HepG2 (cell line): Measurements from ENCODE around the gene GUCA1A. TPM values are rescaled to one million over a fixed set of nuclear protein-coding genes. Genes with fewer than 3 reads are reported as not detected.

ENCODE experiments used
- ATAC-seq: fragments of 200-7000 bp; cut with Tn5 transposase; 3 replicates; pipeline ENCODE4 v1.9.1; 2020; ENCODE audit warnings: mild to moderate bottlenecking, moderate library complexity
- BruUV-seq: library from RNA; stranded (reverse); fragments of 400-500 nt; replicated peaks from 2 replicates; lab custom pipeline; 2021; lab: Mats Ljungman, UMichigan
- CTCF ChIA-PET: fragments of 300-600 bp; formaldehyde crosslinking; extraction: SDS; loops from one replicate; lab custom pipeline; 2021; ENCODE audit warnings: low total read pairs, inconsistent platforms, low intra/inter-chr PET ratio; lab: Yijun Ruan, JAX
- POLR2A ChIA-PET: fragments of 350-600 bp; sonication (Branson Sonifier 250); formaldehyde crosslinking; loops from one replicate; lab custom pipeline; 2020; ENCODE audit warnings: antibody characterized with exemption, inconsistent platforms; lab: Yijun Ruan, JAX
- DNase-seq: peaks from one replicate; pipeline ENCODE4 v3.0.0-alpha.2; 2015; ENCODE audit warnings: low spot score
- FAIRE-seq: peaks from 3 replicates; lab custom pipeline; 2011; peaks lifted over from hg19 to GRCh38; lab: Jason Lieb, UNC
- H2AFZ ChIP-seq: one replicate; pipeline ENCODE4 v1.6.1; 2011; ENCODE audit warnings: low read length, inconsistent platforms
- H3K27ac ChIP-seq: fragments of 300-600 bp; 3 replicates; pipeline ENCODE4 v1.8.0; 2011; ENCODE audit warnings: mixed run types, mild to moderate bottlenecking, mixed read lengths, low read length, inconsistent platforms; ENCODE audit not compliant: insufficient read depth; ENCODE audit errors: extremely low read length
- H3K27me3 ChIP-seq, 2 experiments: fragments of 200-600 bp in 1 of 2; 2 replicates in 1 of 2; 3 replicates in 1 of 2; pipeline versions ENCODE4 v1.6.0 to v1.8.0; 2011; ENCODE audit warnings: low read length in 2 of 2, mild to moderate bottlenecking in 2 of 2, moderate library complexity in 2 of 2, inconsistent platforms in 1 of 2; ENCODE audit not compliant: insufficient read depth in 2 of 2, control insufficient read depth in 1 of 2
- H3K36me3 ChIP-seq, 2 experiments: fragments of 200-600 bp in 1 of 2; replicated peaks in 1 of 2; 2 replicates in 1 of 2; 3 replicates in 1 of 2; pipeline versions ENCODE4 v1.5.1 to v1.8.0; 2011; ENCODE audit warnings: low read length in 2 of 2, inconsistent platforms in 1 of 2; ENCODE audit not compliant: insufficient read depth in 2 of 2, control insufficient read depth in 1 of 2
- H3K4me1 ChIP-seq: 2 replicates; pipeline ENCODE4 v1.5.1; 2012; ENCODE audit warnings: low read length, inconsistent platforms; ENCODE audit not compliant: insufficient read depth
- H3K4me2 ChIP-seq: 2 replicates; pipeline ENCODE4 v1.6.0; 2011; ENCODE audit warnings: low read depth, low read length, inconsistent platforms
- H3K4me3 ChIP-seq, 3 experiments: fragments of 200-600 bp in 1 of 3; sonication (generic), shearing (Covaris generic) in 1 of 3; replicated peaks in 1 of 3; 2 replicates each; pipeline ENCODE4 v1.5.1; 2011 to 2016; ENCODE audit warnings: low read length in 3 of 3, inconsistent platforms in 2 of 3, low read depth in 2 of 3, mild to moderate bottlenecking in 2 of 3, control low read depth in 1 of 3, mixed read lengths in 1 of 3; ENCODE audit not compliant: insufficient read depth in 1 of 3
- H3K79me2 ChIP-seq: one replicate; pipeline ENCODE4 v1.6.1; 2011; ENCODE audit warnings: low read length, inconsistent platforms; ENCODE audit not compliant: insufficient read depth
- H3K9ac ChIP-seq: 2 replicates; pipeline ENCODE4 v1.6.0; 2011; ENCODE audit warnings: mild to moderate bottlenecking, low read depth, low read length, inconsistent platforms; ENCODE audit not compliant: insufficient read depth
- H3K9me3 ChIP-seq: 2 replicates; pipeline ENCODE4 v1.5.1; 2012; ENCODE audit warnings: mild to moderate bottlenecking, low read length
- H4K20me1 ChIP-seq: 2 replicates; pipeline ENCODE4 v1.6.0; 2011; ENCODE audit warnings: inconsistent platforms, mild to moderate bottlenecking, low read length, moderate library complexity; ENCODE audit not compliant: insufficient read depth
- BHLHE40 ChIP-seq: IDR thresholded peaks from 2 replicates; pipeline ENCODE4 v1.6.1; 2011; ENCODE audit warnings: low read length, improper control_type of control experiment
- CBFB ChIP-seq: sonication (generic); formaldehyde crosslinking; IDR thresholded peaks from 2 replicates; pipeline ENCODE4 v1.4.0; 2020; ENCODE audit warnings: missing genetic modification reagents
- GATAD1 ChIP-seq: IDR thresholded peaks from 2 replicates; pipeline ENCODE4 v1.6.1; 2016; ENCODE audit warnings: missing genetic modification reagents, missing compliant biosample characterization
- GFI1 ChIP-seq: sonication (generic); formaldehyde crosslinking; IDR thresholded peaks from 2 replicates; pipeline ENCODE4 v1.5.0; 2020; ENCODE audit warnings: missing genetic modification reagents, mild to moderate bottlenecking, borderline replicate concordance
- HMG20A ChIP-seq: IDR thresholded peaks from 2 replicates; pipeline ENCODE4 v1.6.1; 2016; ENCODE audit warnings: borderline replicate concordance
- HNF4A ChIP-seq: sonication (generic); formaldehyde crosslinking; IDR thresholded peaks from 2 replicates; pipeline ENCODE4 v1.4.0; 2020; ENCODE audit warnings: missing genetic modification reagents
- KDM6A ChIP-seq: IDR thresholded peaks from 2 replicates; pipeline ENCODE4 v1.6.1; 2016; ENCODE audit warnings: low read depth
- KLF16 ChIP-seq, 2 experiments: sonication (generic) in 1 of 2; formaldehyde crosslinking in 1 of 2; IDR thresholded peaks; 2 replicates each; pipeline versions ENCODE4 v1.6.1 to v1.8.0; 2016 to 2023; ENCODE audit warnings: missing genetic modification reagents in 2 of 2, missing compliant biosample characterization in 1 of 2
- NR2C2 ChIP-seq: sonication (generic); formaldehyde crosslinking; IDR thresholded peaks from 2 replicates; pipeline ENCODE4 v1.4.0; 2020; ENCODE audit warnings: missing genetic modification reagents, mild to moderate bottlenecking, moderate library complexity, borderline replicate concordance
- PLRG1 ChIP-seq: fragments of 450-650 bp; conservative IDR thresholded peaks from 2 replicates; pipeline ENCODE4 v1.6.1; 2016
- REPIN1 ChIP-seq: sonication (generic); formaldehyde crosslinking; IDR thresholded peaks from 2 replicates; pipeline ENCODE4 v1.8.0; 2022; ENCODE audit warnings: missing genetic modification reagents, low read depth, mild to moderate bottlenecking, borderline replicate concordance
- SMYD3 ChIP-seq: sonication (generic); formaldehyde crosslinking; IDR thresholded peaks from 2 replicates; pipeline ENCODE4 v1.8.1; 2023; ENCODE audit warnings: mild to moderate bottlenecking, missing genetic modification reagents
- ZFY ChIP-seq: sonication (generic); formaldehyde crosslinking; IDR thresholded peaks from 2 replicates; pipeline ENCODE4 v1.4.0; 2020; ENCODE audit warnings: missing genetic modification reagents
- ZNF530 ChIP-seq: sonication (generic); formaldehyde crosslinking; IDR thresholded peaks from 2 replicates; pipeline ENCODE4 v1.5.0; 2020; ENCODE audit warnings: low read depth, mild to moderate bottlenecking, missing genetic modification reagents
- ZNF652 ChIP-seq: IDR thresholded peaks from 2 replicates; pipeline ENCODE4 v1.6.1; 2016; ENCODE audit warnings: low read depth, borderline replicate concordance
- ZNF747 ChIP-seq: sonication (generic); formaldehyde crosslinking; IDR thresholded peaks from 2 replicates; pipeline ENCODE4 v1.8.1; 2023; ENCODE audit warnings: missing genetic modification reagents, mild to moderate bottlenecking, borderline replicate concordance
- ZNF792 ChIP-seq: IDR thresholded peaks from 2 replicates; pipeline ENCODE4 v1.6.1; 2016
- WGBS: methylation state at CpG from one replicate; pipeline ENCODE4 v1.1.6; 2017; ENCODE audit warnings: low lambda C conversion rate; 5-methylcytosine and 5-hydroxymethylcytosine counted together
- in situ Hi-C: cut with HindIII; loops from 2 replicates; pipeline ENCODE4 v1.10.0; 2017; ENCODE audit warnings: low pct_unique_long_range_greater_than_20kb; ENCODE audit not compliant: extremely low pct_ligation_motif_present
- intact Hi-C: fragments of 100-400 bp; cut with micrococcal nuclease; formaldehyde crosslinking; loops from one replicate; pipeline ENCODE4 v1.10.0; 2022; ENCODE audit not compliant: unreplicated experiment
- polyA plus RNA-seq, 8 experiments: library from polyadenylated mRNA; depleted of rRNA in 3 of 8; stranded (reverse) in 7 of 8; unstranded in 1 of 8; fragments of >200 nt; fragmentation: Illumina TruSeq in 4 of 8; extraction: Trizol in 4 of 8; gene quantifications; 2 replicates each; pipeline versions ENCODE4 v1.2.1 to v1.2.3, GENCODE V29; 2011 to 2016; ENCODE audit warnings: low read depth in 4 of 8, missing spikeins in 1 of 8, mixed read lengths in 1 of 8; ENCODE audit not compliant: insufficient read depth in 1 of 8
- total RNA-seq, 5 experiments: library from RNA; depleted of rRNA; stranded (reverse); fragments of >200 nt; fragmentation: Illumina TruSeq; extraction: Trizol; gene quantifications; 2 replicates each; pipeline ENCODE4 v1.2.3, GENCODE V29; 2016; ENCODE audit warnings: low read depth in 1 of 5
- TF ChIP-seq, protein P1 (sequence below), 2 experiments: sonication (generic) in 1 of 2; formaldehyde crosslinking in 1 of 2; IDR thresholded peaks; 2 replicates each; pipeline versions ENCODE4 v1.6.1 to v1.9.0; 2014 to 2022; ENCODE audit warnings: antibody characterized with exemption in 1 of 2, borderline replicate concordance in 1 of 2, inconsistent platforms in 1 of 2, low read depth in 1 of 2, missing genetic modification reagents in 1 of 2
- TF ChIP-seq, protein P2 (sequence below): sonication (generic); formaldehyde crosslinking; conservative IDR thresholded peaks from 2 replicates; pipeline ENCODE4 v1.4.0; 2020; ENCODE audit warnings: missing genetic modification reagents

GUCA1A gene
- total and polyA plus RNA-seq, 2 of the 13 experiments (the other 11 are each of a cell fraction or from before 2014, with no cell fraction given): not detected

DNA sequence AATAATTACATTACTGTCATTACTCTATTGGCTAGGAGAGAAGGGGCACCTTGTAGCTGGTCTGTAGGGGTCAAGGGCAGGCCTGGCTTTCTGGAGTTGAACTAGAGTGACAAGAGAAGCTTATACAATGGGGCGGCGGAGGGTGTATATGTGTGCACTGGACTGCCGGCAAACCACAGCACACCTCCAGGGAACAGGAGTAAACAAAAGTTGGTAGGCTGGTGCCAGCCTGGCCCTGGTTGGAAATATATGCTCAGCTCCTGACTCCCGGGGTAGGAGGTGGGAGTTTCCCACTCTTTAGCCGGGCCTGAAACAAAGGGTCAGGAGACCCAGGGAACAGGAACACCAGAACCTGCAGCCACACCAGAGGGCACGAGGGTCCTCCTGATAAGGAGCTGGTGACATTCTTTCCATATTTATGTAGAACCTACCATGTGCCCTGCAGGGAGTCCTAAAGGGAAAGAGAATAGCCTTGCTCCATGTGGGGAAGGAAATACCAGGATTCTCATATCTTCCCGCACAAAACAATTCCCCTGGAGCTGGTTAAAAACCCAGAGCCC lies 35.9 kb upstream of the GUCA1A start:
- TSS peak; percentile 73 for BruUV-seq
- in situ Hi-C loops (no loop called here), intact Hi-C loops (loop anchor here (1.0 to 2.0 kb wide), 3 partner anchors 19 to 40 kb away; no protein-coding TSS in a partner anchor)
- DNase-seq: peak; percentile 92
- Histone ChIP-seq H3K9ac (peak overlapping the region; percentile 45), H3K4me2 (peak overlapping the region; percentile 91), H3K4me3 (peak overlapping the region; percentile 24 to 64 (median 52)), H3K27ac (peak overlapping the region; percentile 60), H2AFZ (peak overlapping the region; percentile 56), H3K4me1 (peaks cover 79% of the 10 kb centered on the region), H3K27me3 (no peaks in the 10 kb centered on the region; a peak in 1 of 5 replicates), H3K36me3 (no peaks in the 10 kb centered on the region), H3K79me2 (no peaks in the 10 kb centered on the region), H4K20me1 (no peaks in the 10 kb centered on the region), H3K9me3 (no peaks in the 10 kb centered on the region)
- peak; percentile 74 for ATAC-seq
- no peak for FAIRE-seq
- ChIA-PET POLR2A (interaction anchor here (0.6 to 4.1 kb wide), 22 partner anchors 9 to 742 kb away, joined by 3 to 34 read pairs (median 4); partner anchors contain the start of genes RPL7L1 and TAF8), CTCF (interaction anchor here (1.1 to 2.5 kb wide), 2 partner anchors 29 to 62 kb away, joined by 3 to 13 read pairs; no protein-coding TSS in a partner anchor)
- WGBS: 3% methylated on average over 6 of the region's 7 CpGs
- no peak for TF ChIP-seq ZNF792 (CRISPR knock-in tag)
- peak; percentile 60; the same call in 1 of the 2 replicates for TF ChIP-seq HMG20A (CRISPR knock-in tag)
- peak; percentile 41; the same call in 1 of the 2 replicates for TF ChIP-seq HNF4A (CRISPR knock-in tag)
- no peak for TF ChIP-seq ZNF747
- no peak for TF ChIP-seq KLF16 (CRISPR knock-in tag; IDR thresholded peaks at IDR 0.05)
- TF ChIP-seq ZFY (CRISPR knock-in tag): no peak
- TF ChIP-seq GATAD1 (CRISPR knock-in tag): peak; percentile 3; the same call in 1 of the 2 replicates
- no peak for TF ChIP-seq PLRG1
- TF ChIP-seq KDM6A: no peak
- TF ChIP-seq SMYD3 (CRISPR knock-in tag): no peak
- no peak for TF ChIP-seq ZNF652 (CRISPR knock-in tag)
- TF ChIP-seq, protein P1, sequence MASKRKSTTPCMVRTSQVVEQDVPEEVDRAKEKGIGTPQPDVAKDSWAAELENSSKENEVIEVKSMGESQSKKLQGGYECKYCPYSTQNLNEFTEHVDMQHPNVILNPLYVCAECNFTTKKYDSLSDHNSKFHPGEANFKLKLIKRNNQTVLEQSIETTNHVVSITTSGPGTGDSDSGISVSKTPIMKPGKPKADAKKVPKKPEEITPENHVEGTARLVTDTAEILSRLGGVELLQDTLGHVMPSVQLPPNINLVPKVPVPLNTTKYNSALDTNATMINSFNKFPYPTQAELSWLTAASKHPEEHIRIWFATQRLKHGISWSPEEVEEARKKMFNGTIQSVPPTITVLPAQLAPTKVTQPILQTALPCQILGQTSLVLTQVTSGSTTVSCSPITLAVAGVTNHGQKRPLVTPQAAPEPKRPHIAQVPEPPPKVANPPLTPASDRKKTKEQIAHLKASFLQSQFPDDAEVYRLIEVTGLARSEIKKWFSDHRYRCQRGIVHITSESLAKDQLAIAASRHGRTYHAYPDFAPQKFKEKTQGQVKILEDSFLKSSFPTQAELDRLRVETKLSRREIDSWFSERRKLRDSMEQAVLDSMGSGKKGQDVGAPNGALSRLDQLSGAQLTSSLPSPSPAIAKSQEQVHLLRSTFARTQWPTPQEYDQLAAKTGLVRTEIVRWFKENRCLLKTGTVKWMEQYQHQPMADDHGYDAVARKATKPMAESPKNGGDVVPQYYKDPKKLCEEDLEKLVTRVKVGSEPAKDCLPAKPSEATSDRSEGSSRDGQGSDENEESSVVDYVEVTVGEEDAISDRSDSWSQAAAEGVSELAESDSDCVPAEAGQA (IDR thresholded peaks at IDR 0.05; ENCODE audit: low read depth): no peak
- TF ChIP-seq, protein P1 (CRISPR knock-in tag; IDR thresholded peaks at IDR 0.05; ENCODE audit: borderline replicate concordance): no peak
- TF ChIP-seq NR2C2 (CRISPR knock-in tag): peak; percentile 22; the same call in 1 of the 2 replicates
- TF ChIP-seq ZNF530 (CRISPR knock-in tag): no peak
- no peak for TF ChIP-seq CBFB (CRISPR knock-in tag)
- TF ChIP-seq GFI1 (CRISPR knock-in tag): peak; percentile 26
- TF ChIP-seq, protein P2, sequence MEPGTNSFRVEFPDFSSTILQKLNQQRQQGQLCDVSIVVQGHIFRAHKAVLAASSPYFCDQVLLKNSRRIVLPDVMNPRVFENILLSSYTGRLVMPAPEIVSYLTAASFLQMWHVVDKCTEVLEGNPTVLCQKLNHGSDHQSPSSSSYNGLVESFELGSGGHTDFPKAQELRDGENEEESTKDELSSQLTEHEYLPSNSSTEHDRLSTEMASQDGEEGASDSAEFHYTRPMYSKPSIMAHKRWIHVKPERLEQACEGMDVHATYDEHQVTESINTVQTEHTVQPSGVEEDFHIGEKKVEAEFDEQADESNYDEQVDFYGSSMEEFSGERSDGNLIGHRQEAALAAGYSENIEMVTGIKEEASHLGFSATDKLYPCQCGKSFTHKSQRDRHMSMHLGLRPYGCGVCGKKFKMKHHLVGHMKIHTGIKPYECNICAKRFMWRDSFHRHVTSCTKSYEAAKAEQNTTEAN: no peak
- no peak for TF ChIP-seq REPIN1 (CRISPR knock-in tag)
- 0 out of 2 replicates have a peak, but pooled peaks have one; percentile 30 for TF ChIP-seq BHLHE40
